Cardiac fibroblast (primary cell): ENCODE measurements around the gene TRAF6.
"Not testable (repeated sequence)": the region's sequence is repeated elsewhere in the genome, so short reads cannot be mapped to it uniquely, and the experiment has no call there.

Source experiments
- DNase-seq, 2 donors: peaks; one replicate each; pipeline versions ENCODE4 v3.0.0 to v3.0.0-alpha.2; 2010; ENCODE audit warnings: low read depth in 2 of 2
- H3K4me3 ChIP-seq, 2 donors: replicated peaks in 1 of 2; 1 replicate in 1 of 2; 2 replicates in 1 of 2; pipeline ENCODE4 v1.5.1; 2011; ENCODE audit warnings: low read depth in 2 of 2, low read length in 2 of 2, mild to moderate bottlenecking in 2 of 2, moderate library complexity in 1 of 2
- TF ChIP-seq, protein P1 (sequence below): IDR thresholded peaks from one replicate; pipeline ENCODE4 v1.5.1; 2011; ENCODE audit warnings: low read depth, mild to moderate bottlenecking, low read length, inconsistent platforms

The TRAF6 gene

DNA sequence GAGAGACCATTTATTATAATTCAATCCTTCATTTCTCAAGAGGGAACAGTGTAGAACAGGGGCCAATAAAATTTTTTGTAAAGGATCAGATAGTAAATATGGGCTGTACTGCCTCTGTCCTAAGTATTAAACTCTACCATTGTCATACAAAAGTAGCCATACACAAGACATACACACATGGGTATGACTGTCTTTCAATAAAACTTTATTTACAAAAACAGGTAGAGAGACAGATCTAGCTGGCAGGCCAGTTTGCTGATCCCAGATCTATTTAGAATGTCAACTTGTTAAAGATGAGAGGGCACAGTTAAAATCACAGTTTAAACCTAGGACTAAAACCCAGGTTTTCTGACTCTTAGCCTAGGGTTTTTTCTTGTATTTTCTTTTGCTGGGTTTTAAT lies 16.7 kb downstream of the TRAF6 start:
- no peak for DNase-seq
- no peak overlapping the region for H3K4me3 ChIP-seq
- TF ChIP-seq, protein P1, sequence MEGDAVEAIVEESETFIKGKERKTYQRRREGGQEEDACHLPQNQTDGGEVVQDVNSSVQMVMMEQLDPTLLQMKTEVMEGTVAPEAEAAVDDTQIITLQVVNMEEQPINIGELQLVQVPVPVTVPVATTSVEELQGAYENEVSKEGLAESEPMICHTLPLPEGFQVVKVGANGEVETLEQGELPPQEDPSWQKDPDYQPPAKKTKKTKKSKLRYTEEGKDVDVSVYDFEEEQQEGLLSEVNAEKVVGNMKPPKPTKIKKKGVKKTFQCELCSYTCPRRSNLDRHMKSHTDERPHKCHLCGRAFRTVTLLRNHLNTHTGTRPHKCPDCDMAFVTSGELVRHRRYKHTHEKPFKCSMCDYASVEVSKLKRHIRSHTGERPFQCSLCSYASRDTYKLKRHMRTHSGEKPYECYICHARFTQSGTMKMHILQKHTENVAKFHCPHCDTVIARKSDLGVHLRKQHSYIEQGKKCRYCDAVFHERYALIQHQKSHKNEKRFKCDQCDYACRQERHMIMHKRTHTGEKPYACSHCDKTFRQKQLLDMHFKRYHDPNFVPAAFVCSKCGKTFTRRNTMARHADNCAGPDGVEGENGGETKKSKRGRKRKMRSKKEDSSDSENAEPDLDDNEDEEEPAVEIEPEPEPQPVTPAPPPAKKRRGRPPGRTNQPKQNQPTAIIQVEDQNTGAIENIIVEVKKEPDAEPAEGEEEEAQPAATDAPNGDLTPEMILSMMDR, result no peak

- peak; percentile 71 to 78 for DNase-seq
- TF ChIP-seq, protein P1, result peak; percentile 72
- no peak overlapping the region for H3K4me3 ChIP-seq
Measured at GRCh38 chr11:36492724-36493304, 17.3 kb downstream of the TRAF6 start.

- TF ChIP-seq, protein P1, result no peak
- H3K4me3 ChIP-seq, result no peak overlapping the region
Measured at GRCh38 chr11:36490026-36490806, 19.9 kb downstream of the TRAF6 start.

GRCh38 chr11:36488096-36488495 lies 22.0 kb downstream of the TRAF6 start:
- no peak overlapping the region for H3K4me3 ChIP-seq

More at GRCh38 chr11:36490026-36490806, 19.9 kb downstream of the TRAF6 start:
- DNase-seq, result no peak

GRCh38 chr11:36487619-36488018 lies 22.5 kb downstream of the TRAF6 start:
- TF ChIP-seq, protein P1, result no peak

More at GRCh38 chr11:36488096-36488495, 22.0 kb downstream of the TRAF6 start:
- TF ChIP-seq, protein P1, result no peak
- DNase-seq, result no peak

GRCh38 chr11:36485298-36486002 lies 24.6 kb downstream of the TRAF6 start:
- no peak for DNase-seq
- TF ChIP-seq, protein P1, result no peak
- no peak overlapping the region for H3K4me3 ChIP-seq

More at GRCh38 chr11:36487619-36488018, 22.5 kb downstream of the TRAF6 start:
- H3K4me3 ChIP-seq, result no peak overlapping the region
- no peak for DNase-seq

DNA sequence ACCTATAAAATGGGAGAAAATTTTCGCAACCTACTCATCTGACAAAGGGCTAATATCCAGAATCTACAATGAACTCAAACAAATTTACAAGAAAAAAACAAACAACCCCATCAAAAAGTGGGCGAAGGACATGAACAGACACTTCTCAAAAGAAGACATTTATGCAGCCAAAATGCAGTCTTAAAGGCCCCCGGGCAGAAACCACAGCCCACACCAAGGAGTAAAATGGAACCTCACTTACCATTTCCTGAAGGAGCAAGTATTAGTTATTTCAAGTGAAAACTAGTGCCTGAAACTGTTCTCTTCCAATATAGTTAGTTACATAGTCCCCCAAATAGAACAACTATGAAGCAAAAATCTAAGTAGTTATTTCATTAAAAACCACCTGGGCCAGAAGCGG lies 27.0 kb downstream of the TRAF6 start:
- H3K4me3 ChIP-seq, DNase-seq: not testable (repeated sequence)
